ENCODE measurements around the gene CCDC66. TPM values are rescaled to one million over a fixed set of nuclear protein-coding genes. Genes with fewer than 3 reads are reported as not detected.

Gene CCDC66
- total RNA-seq, 1 donor from 2014 or later: 11.6 TPM

- no peak overlapping the region for H3K4me3 ChIP-seq (ENCODE audit: low read depth, low read length)
- no peak for DNase-seq (ENCODE audit: low read depth)
- no peaks in the 10 kb centered on the region for H3K27me3 ChIP-seq (ENCODE audit: control insufficient read depth, insufficient read depth, low read length)
- H3K36me3 ChIP-seq (ENCODE audit: control insufficient read depth, insufficient read depth, low read length): peaks cover 1% of the 10 kb centered on the region
- no peak for TF ChIP-seq CTCF (IDR thresholded peaks at IDR 0.05; ENCODE audit: insufficient read depth, low read length, poor library complexity, severe bottlenecking)
Observed at GRCh38 chr3:56645407-56645806, 88.4 kb downstream of the CCDC66 start.

DNA sequence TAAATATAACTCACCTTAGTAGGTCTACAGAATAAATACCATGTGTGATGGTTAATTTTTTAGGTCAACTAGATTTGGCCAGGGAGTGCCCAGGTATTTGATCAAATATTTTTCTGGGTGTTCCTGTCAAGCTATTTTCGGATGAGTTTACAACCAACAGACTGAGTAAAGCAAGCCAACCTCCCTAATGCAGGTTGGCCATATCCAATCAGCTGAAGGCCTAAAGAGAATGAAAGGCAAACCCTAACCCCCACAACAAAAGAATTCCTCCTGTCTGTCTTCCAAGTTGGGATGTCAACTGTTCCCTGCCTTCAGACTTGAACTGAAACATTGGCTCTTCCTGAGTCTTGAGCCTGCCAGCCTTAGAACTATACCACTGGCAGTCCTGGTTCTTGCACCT lies 97.5 kb downstream of the CCDC66 start:
- Histone ChIP-seq H3K4me3 (ENCODE audit: low read depth, low read length) (no peak overlapping the region), H3K36me3 (ENCODE audit: control insufficient read depth, insufficient read depth, low read length) (no peaks in the 10 kb centered on the region), H3K27me3 (ENCODE audit: control insufficient read depth, insufficient read depth, low read length) (no peaks in the 10 kb centered on the region)
- DNase-seq (ENCODE audit: low read depth): no peak
- no peak for TF ChIP-seq CTCF (IDR thresholded peaks at IDR 0.05; ENCODE audit: insufficient read depth, low read length, poor library complexity, severe bottlenecking)

DNA sequence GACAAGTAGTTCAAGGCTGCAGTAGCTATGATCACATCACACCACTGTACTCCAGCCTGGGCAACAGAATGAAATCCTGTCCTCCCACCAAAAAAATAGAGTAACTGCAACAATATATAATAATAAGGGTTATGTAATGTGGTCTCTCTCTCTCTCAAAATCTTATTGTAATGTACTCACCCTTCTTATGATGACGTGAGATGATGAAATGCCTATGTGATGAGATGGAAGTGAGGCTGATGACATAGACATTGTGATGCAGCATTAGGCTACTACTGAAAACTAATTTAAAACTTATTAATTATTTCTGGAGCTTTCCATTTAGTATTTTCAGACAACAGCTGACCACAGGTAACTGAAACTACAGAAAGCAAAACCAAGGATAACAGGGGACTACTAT lies 98.7 kb downstream of the CCDC66 start:
- Histone ChIP-seq H3K36me3 (ENCODE audit: control insufficient read depth, insufficient read depth, low read length) (no peaks in the 10 kb centered on the region), H3K4me3 (ENCODE audit: low read depth, low read length) (no peak overlapping the region), H3K27me3 (ENCODE audit: control insufficient read depth, insufficient read depth, low read length) (no peaks in the 10 kb centered on the region)
- DNase-seq (ENCODE audit: low read depth): no peak
- TF ChIP-seq CTCF (IDR thresholded peaks at IDR 0.05; ENCODE audit: insufficient read depth, low read length, poor library complexity, severe bottlenecking): no peak

DNA sequence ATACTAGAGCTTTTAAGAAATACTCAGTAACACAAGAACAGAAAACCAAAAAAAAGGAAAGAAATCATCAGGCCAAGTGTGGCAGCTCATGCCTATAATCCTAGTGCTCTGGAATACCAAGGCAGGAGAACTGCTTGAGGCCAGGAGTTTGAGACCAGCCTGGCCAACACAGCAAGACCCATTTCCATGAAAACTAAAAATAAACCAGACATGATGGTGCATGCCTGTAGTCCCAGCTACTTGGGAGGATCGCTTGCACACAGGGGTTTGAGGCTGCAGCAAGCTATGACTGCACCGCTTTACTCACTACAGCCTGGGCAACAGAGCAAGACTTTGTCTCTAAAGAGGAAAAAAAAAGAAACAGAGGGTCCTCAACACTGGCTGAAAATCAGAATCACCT lies 107.8 kb downstream of the CCDC66 start:
- no peak for DNase-seq (ENCODE audit: low read depth)
- Histone ChIP-seq H3K27me3 (ENCODE audit: control insufficient read depth, insufficient read depth, low read length) (no peaks in the 10 kb centered on the region), H3K4me3 (ENCODE audit: low read depth, low read length) (no peak overlapping the region), H3K36me3 (ENCODE audit: control insufficient read depth, insufficient read depth, low read length) (peaks cover 2% of the 10 kb centered on the region)
- TF ChIP-seq CTCF (IDR thresholded peaks at IDR 0.05; ENCODE audit: insufficient read depth, low read length, poor library complexity, severe bottlenecking): no peak

DNA sequence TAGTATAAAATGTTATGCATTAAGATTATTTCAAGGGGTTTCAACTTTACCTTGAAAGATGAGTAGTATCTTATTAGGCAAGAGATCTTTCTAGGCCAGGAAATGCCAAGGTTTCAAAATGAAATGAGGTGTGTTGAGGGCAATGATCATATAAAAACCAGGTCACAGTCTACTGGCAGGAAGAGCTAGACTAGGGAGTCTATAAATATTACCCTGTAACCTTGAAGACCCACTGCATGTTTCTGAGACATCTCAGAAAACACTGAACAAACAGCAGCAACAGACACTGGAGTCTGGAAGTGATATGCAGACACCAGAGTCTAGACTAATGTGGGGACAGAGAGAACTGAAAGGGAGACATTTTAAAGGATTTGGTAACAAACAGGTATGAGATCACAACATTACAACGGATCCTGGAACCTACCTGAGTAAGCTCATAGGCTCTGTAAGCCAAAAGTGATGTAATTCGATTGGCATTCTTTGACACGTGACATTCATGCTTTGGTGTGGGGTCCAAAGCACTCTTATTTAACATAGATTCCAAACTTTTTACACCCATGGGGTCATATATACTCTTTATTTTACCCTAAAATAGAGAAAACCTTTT lies 111.1 kb downstream of the CCDC66 start:
- Histone ChIP-seq H3K36me3 (ENCODE audit: control insufficient read depth, insufficient read depth, low read length) (peaks cover 2% of the 10 kb centered on the region), H3K27me3 (ENCODE audit: control insufficient read depth, insufficient read depth, low read length) (no peaks in the 10 kb centered on the region), H3K4me3 (ENCODE audit: low read depth, low read length) (no peak overlapping the region)
- DNase-seq (ENCODE audit: low read depth): no peak
- no peak for TF ChIP-seq CTCF (IDR thresholded peaks at IDR 0.05; ENCODE audit: insufficient read depth, low read length, poor library complexity, severe bottlenecking)

Other genes starting within 250 kb of the CCDC66 start
- 6.0 and 17.0 TPM in 2 replicates for gene ERC2, start 88.7 kb upstream of the CCDC66 start, total RNA-seq
- 34.0 and 35.0 TPM in 2 replicates for gene TASOR, start 126.1 kb downstream of the CCDC66 start, total RNA-seq
- gene ARHGEF3, start 244.8 kb downstream of the CCDC66 start, total RNA-seq: 12.4 and 14.3 TPM in 2 replicates